ENCODE results near the gene AMN1.

DNA sequence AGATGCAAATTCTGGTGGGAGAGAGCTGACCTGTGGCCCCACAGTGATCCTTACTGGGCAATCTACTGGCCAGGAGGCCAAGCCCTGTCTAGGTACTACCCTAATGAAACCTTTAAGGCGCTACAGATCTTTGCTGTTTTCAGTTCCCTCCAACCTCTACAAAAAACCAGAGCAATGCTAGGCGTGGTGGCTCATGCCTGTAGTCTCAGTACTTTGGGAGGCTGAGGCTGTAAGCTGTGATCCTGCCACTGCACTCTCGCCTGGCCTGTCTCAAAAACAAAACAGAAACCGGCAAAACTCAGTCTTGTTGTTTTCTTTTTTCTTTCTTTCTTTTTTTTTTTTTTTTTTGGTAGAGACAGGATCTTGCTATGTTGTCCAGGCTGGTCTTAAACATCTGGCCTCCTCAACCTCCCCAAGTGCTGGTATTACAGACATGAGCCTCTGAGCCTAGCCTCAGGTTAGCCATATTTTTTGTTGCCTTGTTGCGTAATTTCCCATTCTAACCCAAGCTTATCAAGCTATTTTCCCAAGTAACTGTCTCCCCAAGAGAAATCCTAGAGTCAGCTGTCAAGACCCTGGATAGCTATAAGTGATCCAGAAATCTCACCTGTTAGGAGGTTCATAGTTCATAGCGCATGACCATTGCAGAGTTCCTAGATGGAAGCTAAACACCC, 66.5 kb downstream of the AMN1 start:
- no peak for TF ChIP-seq ELF1 (IDR thresholded peaks at IDR 0.05; ENCODE audit: borderline replicate concordance, low read depth)
- TF ChIP-seq JUND (IDR thresholded peaks at IDR 0.05) = no peak
- TF ChIP-seq ZNF274 (IDR thresholded peaks at IDR 0.05; ENCODE audit: low read depth, low read length) = no peak
- no peak for TF ChIP-seq EZH2 (IDR thresholded peaks at IDR 0.05)
- TF ChIP-seq, protein P1, sequence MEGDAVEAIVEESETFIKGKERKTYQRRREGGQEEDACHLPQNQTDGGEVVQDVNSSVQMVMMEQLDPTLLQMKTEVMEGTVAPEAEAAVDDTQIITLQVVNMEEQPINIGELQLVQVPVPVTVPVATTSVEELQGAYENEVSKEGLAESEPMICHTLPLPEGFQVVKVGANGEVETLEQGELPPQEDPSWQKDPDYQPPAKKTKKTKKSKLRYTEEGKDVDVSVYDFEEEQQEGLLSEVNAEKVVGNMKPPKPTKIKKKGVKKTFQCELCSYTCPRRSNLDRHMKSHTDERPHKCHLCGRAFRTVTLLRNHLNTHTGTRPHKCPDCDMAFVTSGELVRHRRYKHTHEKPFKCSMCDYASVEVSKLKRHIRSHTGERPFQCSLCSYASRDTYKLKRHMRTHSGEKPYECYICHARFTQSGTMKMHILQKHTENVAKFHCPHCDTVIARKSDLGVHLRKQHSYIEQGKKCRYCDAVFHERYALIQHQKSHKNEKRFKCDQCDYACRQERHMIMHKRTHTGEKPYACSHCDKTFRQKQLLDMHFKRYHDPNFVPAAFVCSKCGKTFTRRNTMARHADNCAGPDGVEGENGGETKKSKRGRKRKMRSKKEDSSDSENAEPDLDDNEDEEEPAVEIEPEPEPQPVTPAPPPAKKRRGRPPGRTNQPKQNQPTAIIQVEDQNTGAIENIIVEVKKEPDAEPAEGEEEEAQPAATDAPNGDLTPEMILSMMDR (IDR thresholded peaks at IDR 0.05 in 2 of 3, conservative IDR thresholded peaks at IDR 0.05 in 1 of 3; ENCODE audit: borderline replicate concordance in 1 of 3, insufficient read depth in 1 of 3, low read depth in 2 of 3, low read length in 2 of 3) = no peak
- TF ChIP-seq SRF (IDR thresholded peaks at IDR 0.05; ENCODE audit: low read depth) = no peak
- TF ChIP-seq TCF7L2 (IDR thresholded peaks at IDR 0.05; ENCODE audit: borderline replicate concordance, extremely low read depth, insufficient read depth, insufficient read length) = no peak
- no peak for TF ChIP-seq ZFX (IDR thresholded peaks at IDR 0.05)
